Dendritic cell treated with granulocyte-macrophage colony-stimulating factor and Interleukin-4, amounts not matched to agents 40 ng/mL and 50 ng/mL, for 4 days (primary cell): ENCODE measurements around the gene SPECC1.
A peak's percentile ranks its signal among the peaks of the same experiment; 100 is the strongest.
"Not testable (repeated sequence)": the region's sequence is repeated elsewhere in the genome, so short reads cannot be mapped to it uniquely, and the experiment has no call there.

Experiments
- H3K27ac Mint-ChIP-seq: one replicate; pipeline ENCODE4 v1.8.0; 2022; ENCODE audit warnings: mild to moderate bottlenecking, mixed read lengths
- H3K27me3 Mint-ChIP-seq: one replicate; pipeline ENCODE4 v1.8.0; 2022; ENCODE audit warnings: mild to moderate bottlenecking, mixed read lengths
- H3K36me3 Mint-ChIP-seq: one replicate; pipeline ENCODE4 v1.8.0; 2022; ENCODE audit warnings: low read depth, mixed read lengths
- H3K4me1 Mint-ChIP-seq: one replicate; pipeline ENCODE4 v1.8.0; 2022; ENCODE audit warnings: low read depth, mixed read lengths
- H3K4me3 Mint-ChIP-seq: one replicate; pipeline ENCODE4 v1.8.0; 2022; ENCODE audit warnings: mild to moderate bottlenecking, moderate library complexity, mixed read lengths
- H3K9me3 Mint-ChIP-seq: one replicate; pipeline ENCODE4 v1.8.0; 2022; ENCODE audit warnings: mixed read lengths
- intact Hi-C: fragments of 100-400 bp; cut with micrococcal nuclease; formaldehyde crosslinking; loops from one replicate; pipeline ENCODE4 v1.15.0; 2022

The SPECC1 gene

GRCh38 chr17:20313891-20314290 lies 304.7 kb downstream of the SPECC1 start:
- Mint-ChIP-seq H3K4me3 (no peak overlapping the region), H3K27me3 (no peaks in the 10 kb centered on the region), H3K9me3 (no peaks in the 10 kb centered on the region), H3K4me1 (no peaks in the 10 kb centered on the region), H3K36me3 (peaks cover 66% of the 10 kb centered on the region), H3K27ac (no peak overlapping the region)
- intact Hi-C loops = loop anchor here (10.0 kb wide), 1 partner anchor 319 kb away; no protein-coding TSS in a partner anchor

- peaks cover 61% of the 10 kb centered on the region for H3K36me3 Mint-ChIP-seq
- intact Hi-C loops = loop anchor here (10.0 kb wide), 1 partner anchor 320 kb away; no protein-coding TSS in a partner anchor
- H3K9me3 Mint-ChIP-seq = no peaks in the 10 kb centered on the region
- H3K4me3 Mint-ChIP-seq = no peak overlapping the region
- peaks cover 3% of the 10 kb centered on the region for H3K27me3 Mint-ChIP-seq
- H3K27ac Mint-ChIP-seq = no peak overlapping the region
- peaks cover 1% of the 10 kb centered on the region for H3K4me1 Mint-ChIP-seq
These were observed 305.7 kb downstream of the SPECC1 start for GRCh38 chr17:20314834-20315233.

GRCh38 chr17:20315311-20315710 lies 306.2 kb downstream of the SPECC1 start:
- H3K27me3 Mint-ChIP-seq = peaks cover 8% of the 10 kb centered on the region
- H3K4me3 Mint-ChIP-seq = no peak overlapping the region
- H3K4me1 Mint-ChIP-seq = peaks cover 6% of the 10 kb centered on the region
- intact Hi-C loops = loop anchor here (10.0 kb wide), 1 partner anchor 321 kb away; no protein-coding TSS in a partner anchor
- no peak overlapping the region for H3K27ac Mint-ChIP-seq
- H3K9me3 Mint-ChIP-seq = no peaks in the 10 kb centered on the region
- peaks cover 56% of the 10 kb centered on the region for H3K36me3 Mint-ChIP-seq

GRCh38 chr17:20315821-20316220 lies 306.7 kb downstream of the SPECC1 start:
- Mint-ChIP-seq H3K4me1 (peaks cover 7% of the 10 kb centered on the region), H3K9me3 (no peaks in the 10 kb centered on the region), H3K27me3 (peaks cover 8% of the 10 kb centered on the region), H3K36me3 (peaks cover 51% of the 10 kb centered on the region), H3K27ac (no peak overlapping the region), H3K4me3 (no peak overlapping the region)
- intact Hi-C loops = loop anchor here (10.0 kb wide), 1 partner anchor 321 kb away; no protein-coding TSS in a partner anchor

GRCh38 chr17:20320535-20321229 lies 311.5 kb downstream of the SPECC1 start:
- H3K4me1 Mint-ChIP-seq, H3K9me3 Mint-ChIP-seq, H3K27me3 Mint-ChIP-seq, H3K27ac Mint-ChIP-seq, H3K36me3 Mint-ChIP-seq: not testable (repeated sequence)
- H3K4me3 Mint-ChIP-seq = peak overlapping the region; percentile 74
- intact Hi-C loops = loop anchor here (1.0 to 2.0 kb wide), 2 partner anchors 94 to 200 kb away; no protein-coding TSS in a partner anchor

- not testable (repeated sequence) for H3K9me3 Mint-ChIP-seq
These were observed 312.2 kb downstream of the SPECC1 start for GRCh38 chr17:20321357-20321756.

GRCh38 chr17:20327739-20328138 lies 318.6 kb downstream of the SPECC1 start:
- intact Hi-C loops, H3K9me3 Mint-ChIP-seq, H3K27me3 Mint-ChIP-seq, H3K36me3 Mint-ChIP-seq, H3K4me3 Mint-ChIP-seq, H3K4me1 Mint-ChIP-seq, H3K27ac Mint-ChIP-seq: not testable (repeated sequence)

More at GRCh38 chr17:20321357-20321756, 312.2 kb downstream of the SPECC1 start:
- H3K4me3 Mint-ChIP-seq, H3K27me3 Mint-ChIP-seq, H3K36me3 Mint-ChIP-seq, H3K27ac Mint-ChIP-seq, H3K4me1 Mint-ChIP-seq: not testable (repeated sequence)
- intact Hi-C loops = loop anchor here (2.0 kb wide), 1 partner anchor 201 kb away; no protein-coding TSS in a partner anchor

GRCh38 chr17:20351405-20351804 lies 342.2 kb downstream of the SPECC1 start:
- H3K27ac Mint-ChIP-seq, intact Hi-C loops, H3K36me3 Mint-ChIP-seq, H3K9me3 Mint-ChIP-seq, H3K4me1 Mint-ChIP-seq, H3K27me3 Mint-ChIP-seq, H3K4me3 Mint-ChIP-seq: not testable (repeated sequence)

GRCh38 chr17:20352567-20352966 lies 343.4 kb downstream of the SPECC1 start:
- H3K4me1 Mint-ChIP-seq, H3K9me3 Mint-ChIP-seq, intact Hi-C loops, H3K4me3 Mint-ChIP-seq, H3K27me3 Mint-ChIP-seq, H3K36me3 Mint-ChIP-seq, H3K27ac Mint-ChIP-seq: not testable (repeated sequence)

GRCh38 chr17:20363846-20364245 lies 354.7 kb downstream of the SPECC1 start:
- H3K36me3 Mint-ChIP-seq, H3K27ac Mint-ChIP-seq, H3K9me3 Mint-ChIP-seq, H3K27me3 Mint-ChIP-seq, H3K4me3 Mint-ChIP-seq, H3K4me1 Mint-ChIP-seq, intact Hi-C loops: not testable (repeated sequence)
